ENCODE data around the gene KIAA1217.

The KIAA1217 gene

DNA sequence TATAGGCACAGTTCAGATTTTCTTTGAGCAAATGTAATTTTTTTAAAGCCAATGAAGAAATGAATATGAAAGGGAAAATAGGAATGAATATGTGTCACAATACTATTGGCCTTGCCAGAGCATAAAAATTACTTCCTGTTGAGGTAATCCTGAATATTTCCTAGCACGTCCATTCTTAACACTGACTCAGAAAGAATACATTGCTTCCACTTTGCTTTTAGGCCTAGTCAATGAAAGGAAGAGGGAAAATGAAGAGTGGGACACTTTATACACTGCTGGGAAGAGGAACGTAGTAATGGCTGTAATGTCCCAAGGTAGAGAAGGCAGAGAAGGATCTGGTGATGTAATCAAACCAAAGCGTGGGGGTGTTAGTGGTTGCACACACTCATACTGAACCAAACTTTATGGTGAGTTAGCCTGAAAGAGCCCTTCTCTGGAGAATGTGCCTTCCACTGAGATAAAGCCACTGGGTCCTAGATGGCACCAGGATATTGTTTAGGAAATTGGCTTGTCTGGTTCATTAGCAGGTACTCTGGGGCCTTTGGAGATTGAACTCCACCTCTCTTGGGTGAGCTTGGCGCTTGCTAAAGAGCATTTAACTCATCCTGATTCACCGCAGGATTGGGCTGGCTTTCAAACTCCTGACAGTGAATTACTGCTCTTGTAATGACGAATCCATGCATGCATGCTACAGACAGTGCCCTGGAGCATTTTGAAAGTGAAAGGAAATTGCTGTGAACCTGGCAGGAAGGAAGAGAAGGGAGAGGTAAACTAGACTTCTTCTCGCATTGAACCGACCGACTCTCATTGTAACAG is 254.9 kb downstream of the KIAA1217 start:
- H3K9me3 ChIP-seq (ENCODE audit: insufficient read depth, low read length, severe bottlenecking): no peaks in the 10 kb centered on the region
- TF ChIP-seq, protein P1, sequence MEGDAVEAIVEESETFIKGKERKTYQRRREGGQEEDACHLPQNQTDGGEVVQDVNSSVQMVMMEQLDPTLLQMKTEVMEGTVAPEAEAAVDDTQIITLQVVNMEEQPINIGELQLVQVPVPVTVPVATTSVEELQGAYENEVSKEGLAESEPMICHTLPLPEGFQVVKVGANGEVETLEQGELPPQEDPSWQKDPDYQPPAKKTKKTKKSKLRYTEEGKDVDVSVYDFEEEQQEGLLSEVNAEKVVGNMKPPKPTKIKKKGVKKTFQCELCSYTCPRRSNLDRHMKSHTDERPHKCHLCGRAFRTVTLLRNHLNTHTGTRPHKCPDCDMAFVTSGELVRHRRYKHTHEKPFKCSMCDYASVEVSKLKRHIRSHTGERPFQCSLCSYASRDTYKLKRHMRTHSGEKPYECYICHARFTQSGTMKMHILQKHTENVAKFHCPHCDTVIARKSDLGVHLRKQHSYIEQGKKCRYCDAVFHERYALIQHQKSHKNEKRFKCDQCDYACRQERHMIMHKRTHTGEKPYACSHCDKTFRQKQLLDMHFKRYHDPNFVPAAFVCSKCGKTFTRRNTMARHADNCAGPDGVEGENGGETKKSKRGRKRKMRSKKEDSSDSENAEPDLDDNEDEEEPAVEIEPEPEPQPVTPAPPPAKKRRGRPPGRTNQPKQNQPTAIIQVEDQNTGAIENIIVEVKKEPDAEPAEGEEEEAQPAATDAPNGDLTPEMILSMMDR (IDR thresholded peaks at IDR 0.05; ENCODE audit: borderline replicate concordance, extremely low read depth, low read length, poor library complexity, severe bottlenecking): no peak
- no peak for TF ChIP-seq EZH2 (IDR thresholded peaks at IDR 0.05; ENCODE audit: borderline replicate concordance, low read depth, low read length, severe bottlenecking)
- H3K36me3 ChIP-seq (ENCODE audit: insufficient read depth, low read length): no peaks in the 10 kb centered on the region
- no peak overlapping the region for H3K9ac ChIP-seq (ENCODE audit: low read depth, low read length)
- no peaks in the 10 kb centered on the region for H3K79me2 ChIP-seq (ENCODE audit: insufficient read depth, low read length)
- no peak overlapping the region; the same call in 1 of the 2 replicates for H3K4me2 ChIP-seq (ENCODE audit: insufficient read depth, low read length)
- no peaks in the 10 kb centered on the region for H4K20me1 ChIP-seq (ENCODE audit: insufficient read depth, low read length)
- no peak overlapping the region for H3K4me3 ChIP-seq (ENCODE audit: low read depth in 1 of 2, low read length in 2 of 2)
- DNase-seq: peak; percentile 38
- H2AFZ ChIP-seq (ENCODE audit: low read depth, low read length): peak overlapping the region; percentile 31; the same call in 1 of the 2 replicates
- H3K27me3 ChIP-seq (ENCODE audit: insufficient read depth, low read length, poor library complexity): no peaks in the 10 kb centered on the region
- peak overlapping the region; percentile 35; the same call in 1 of the 2 replicates for H3K27ac ChIP-seq (ENCODE audit: low read length)
- peaks cover 13% of the 10 kb centered on the region for H3K4me1 ChIP-seq (ENCODE audit: insufficient read depth, low read length)
- peak; percentile 86 for ATAC-seq (ENCODE audit: insufficient read depth, low read depth)

DNA sequence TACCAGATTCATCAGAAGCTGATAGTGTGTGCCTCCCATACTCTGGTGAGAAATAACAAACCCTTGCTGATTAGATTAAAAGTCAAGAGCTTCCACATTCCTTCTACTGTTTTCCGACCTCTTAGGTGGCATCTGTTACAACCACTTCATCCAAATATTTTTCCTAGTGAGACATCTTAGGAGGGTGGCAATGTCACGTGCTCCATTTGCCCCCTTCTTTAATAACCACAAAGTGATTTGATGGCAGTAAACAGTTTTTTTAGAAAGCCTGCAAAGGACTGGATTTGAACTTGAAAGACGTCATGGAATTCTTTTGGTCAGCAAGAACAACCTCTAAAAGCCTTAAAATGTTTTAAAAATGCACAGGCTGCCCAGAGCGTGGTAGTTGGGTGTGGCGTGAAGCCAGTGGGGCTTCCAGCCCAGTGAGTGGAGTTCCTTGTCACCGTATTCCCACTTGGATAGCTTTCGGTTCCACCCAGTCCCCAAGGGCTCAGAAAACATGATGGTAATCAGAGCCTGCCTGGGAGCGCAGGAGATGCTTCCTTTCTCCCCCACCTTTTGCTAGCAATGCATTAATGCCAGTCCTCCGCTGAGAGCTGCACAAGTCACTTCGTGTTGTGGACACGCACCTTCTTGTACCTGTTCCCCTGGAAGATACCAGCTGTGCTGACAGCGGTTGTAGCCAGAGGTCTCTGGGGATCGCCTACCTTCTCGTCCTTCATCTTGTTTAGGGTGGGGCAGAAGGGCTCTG is 256.4 kb downstream of the KIAA1217 start:
- DNase-seq: no peak
- no peak overlapping the region for H3K4me3 ChIP-seq (ENCODE audit: low read depth in 1 of 2, low read length in 2 of 2)

DNA sequence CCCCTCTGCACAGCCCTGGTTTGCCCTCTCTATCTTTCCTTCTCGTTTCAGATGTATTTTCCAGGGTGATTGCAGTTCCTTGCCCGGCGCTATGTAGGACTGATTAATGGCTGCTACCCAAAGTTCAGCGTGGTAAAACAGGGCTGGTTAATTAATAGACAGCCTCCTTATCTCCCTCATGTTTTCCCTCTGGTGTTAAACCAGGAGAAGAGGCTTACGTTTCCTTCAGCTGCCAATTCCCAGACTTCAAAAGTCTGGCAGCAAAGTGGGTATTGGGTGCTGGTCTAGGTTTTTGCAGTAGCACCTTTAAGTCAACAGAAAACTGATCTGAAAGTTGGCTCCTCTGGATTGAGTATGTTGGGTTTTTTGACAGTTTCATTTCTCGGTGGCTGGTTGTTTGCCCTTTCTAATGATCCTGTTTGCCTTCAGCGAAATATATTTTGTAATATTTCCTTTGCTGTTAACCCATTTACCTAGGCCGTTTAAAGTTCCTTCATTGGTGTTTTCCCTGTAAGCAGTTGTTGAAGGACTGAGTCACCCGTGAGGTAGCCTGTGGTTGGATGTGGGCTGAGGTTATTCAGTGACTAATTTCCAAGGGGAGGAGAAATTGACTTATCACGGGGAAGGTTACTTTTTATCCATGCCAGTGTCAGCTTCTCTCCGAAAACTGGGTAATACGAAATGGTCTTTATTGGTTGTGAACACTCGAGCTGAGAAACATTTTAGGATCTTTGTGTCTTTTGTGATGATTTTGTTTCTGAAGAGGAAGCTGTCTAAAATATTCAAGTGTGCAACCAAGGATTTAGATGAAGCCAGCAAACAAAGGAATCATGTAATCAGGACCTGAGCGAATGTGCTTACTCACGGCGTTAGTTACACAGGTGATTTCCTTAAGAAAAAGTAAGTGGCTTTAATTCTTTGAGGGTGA is 257.2 kb downstream of the KIAA1217 start:
- DNase-seq: no peak
- no peak overlapping the region for H3K9ac ChIP-seq (ENCODE audit: low read depth, low read length)
- H3K4me2 ChIP-seq (ENCODE audit: insufficient read depth, low read length): no peak overlapping the region
- no peak overlapping the region for H3K4me3 ChIP-seq (ENCODE audit: low read depth in 1 of 2, low read length in 2 of 2)
- no peaks in the 10 kb centered on the region for H3K36me3 ChIP-seq (ENCODE audit: insufficient read depth, low read length)
- H3K9me3 ChIP-seq (ENCODE audit: insufficient read depth, low read length, severe bottlenecking): no peaks in the 10 kb centered on the region
- H3K79me2 ChIP-seq (ENCODE audit: insufficient read depth, low read length): no peaks in the 10 kb centered on the region
- no peaks in the 10 kb centered on the region for H4K20me1 ChIP-seq (ENCODE audit: insufficient read depth, low read length)
- TF ChIP-seq, protein P1 (IDR thresholded peaks at IDR 0.05; ENCODE audit: borderline replicate concordance, extremely low read depth, low read length, poor library complexity, severe bottlenecking): no peak
- no peak for TF ChIP-seq EZH2 (IDR thresholded peaks at IDR 0.05; ENCODE audit: borderline replicate concordance, low read depth, low read length, severe bottlenecking)
- H3K27ac ChIP-seq (ENCODE audit: low read length): no peak overlapping the region
- peaks cover 13% of the 10 kb centered on the region for H3K4me1 ChIP-seq (ENCODE audit: insufficient read depth, low read length)
- no peak for ATAC-seq (ENCODE audit: insufficient read depth, low read depth)
- no peaks in the 10 kb centered on the region for H3K27me3 ChIP-seq (ENCODE audit: insufficient read depth, low read length, poor library complexity)
- H2AFZ ChIP-seq (ENCODE audit: low read depth, low read length): no peak overlapping the region

More for the DNA sequence above, 256.4 kb downstream of the KIAA1217 start:
- no peak for ATAC-seq (ENCODE audit: insufficient read depth, low read depth)
- Histone ChIP-seq H3K36me3 (ENCODE audit: insufficient read depth, low read length) (no peaks in the 10 kb centered on the region), H3K4me2 (ENCODE audit: insufficient read depth, low read length) (no peak overlapping the region), H2AFZ (ENCODE audit: low read depth, low read length) (no peak overlapping the region), H3K27me3 (ENCODE audit: insufficient read depth, low read length, poor library complexity) (no peaks in the 10 kb centered on the region), H3K9me3 (ENCODE audit: insufficient read depth, low read length, severe bottlenecking) (no peaks in the 10 kb centered on the region), H4K20me1 (ENCODE audit: insufficient read depth, low read length) (no peaks in the 10 kb centered on the region), H3K9ac (ENCODE audit: low read depth, low read length) (no peak overlapping the region), H3K79me2 (ENCODE audit: insufficient read depth, low read length) (no peaks in the 10 kb centered on the region), H3K27ac (ENCODE audit: low read length) (no peak overlapping the region), H3K4me1 (ENCODE audit: insufficient read depth, low read length) (peaks cover 13% of the 10 kb centered on the region)
- no peak for TF ChIP-seq EZH2 (IDR thresholded peaks at IDR 0.05; ENCODE audit: borderline replicate concordance, low read depth, low read length, severe bottlenecking)
- TF ChIP-seq, protein P1 (IDR thresholded peaks at IDR 0.05; ENCODE audit: borderline replicate concordance, extremely low read depth, low read length, poor library complexity, severe bottlenecking): no peak
